ENCODE measurements around the gene RHEX.

The RHEX gene

DNA sequence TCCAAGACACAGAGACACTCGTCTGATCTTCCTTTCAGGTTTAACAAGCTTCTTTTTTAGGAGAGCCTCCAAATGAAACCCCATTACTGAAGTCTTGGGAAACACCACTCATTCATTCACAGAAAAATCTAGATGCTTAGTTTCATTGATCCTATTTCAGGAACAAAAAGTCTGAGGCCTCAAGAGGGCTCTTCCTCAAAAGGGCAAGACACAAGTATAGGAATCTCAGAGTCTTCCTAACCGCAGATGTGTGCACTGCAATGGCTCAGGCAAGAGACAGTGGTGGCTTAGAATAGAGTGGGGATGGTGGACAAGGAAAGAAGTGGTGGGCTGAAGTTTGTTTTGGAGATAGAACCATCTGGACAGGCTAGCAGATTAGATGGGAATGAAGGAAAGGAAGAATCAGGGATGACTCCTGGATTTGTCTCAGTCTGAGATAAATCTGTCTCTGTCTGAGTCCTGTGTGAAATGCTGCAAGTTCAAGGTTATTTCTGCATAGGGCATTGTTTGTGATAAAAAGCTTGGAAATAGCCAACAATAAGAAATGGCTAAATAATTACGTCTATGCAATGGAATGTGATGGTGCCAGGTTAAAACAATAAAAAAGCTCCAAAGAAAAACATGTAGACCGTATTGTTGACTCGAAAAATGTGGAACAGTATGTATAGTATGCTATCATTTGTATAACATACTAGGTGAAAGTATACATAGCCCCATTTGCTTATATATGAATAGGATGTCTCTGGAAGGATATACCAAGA, 20.4 kb upstream of the RHEX start:
- Mint-ChIP-seq H3K9me3 (peaks cover 3% of the 10 kb centered on the region), H3K4me3 (no peak overlapping the region), H3K36me3 (ENCODE audit: low read depth) (no peaks in the 10 kb centered on the region), H3K27ac (no peak overlapping the region), H3K4me1 (peaks cover 22% of the 10 kb centered on the region), H3K27me3 (ENCODE audit: low read depth) (peaks cover 27% of the 10 kb centered on the region)
- TF ChIP-seq CTCF (IDR thresholded peaks at IDR 0.05; ENCODE audit: unreplicated experiment in 3 of 3) = no peak

DNA sequence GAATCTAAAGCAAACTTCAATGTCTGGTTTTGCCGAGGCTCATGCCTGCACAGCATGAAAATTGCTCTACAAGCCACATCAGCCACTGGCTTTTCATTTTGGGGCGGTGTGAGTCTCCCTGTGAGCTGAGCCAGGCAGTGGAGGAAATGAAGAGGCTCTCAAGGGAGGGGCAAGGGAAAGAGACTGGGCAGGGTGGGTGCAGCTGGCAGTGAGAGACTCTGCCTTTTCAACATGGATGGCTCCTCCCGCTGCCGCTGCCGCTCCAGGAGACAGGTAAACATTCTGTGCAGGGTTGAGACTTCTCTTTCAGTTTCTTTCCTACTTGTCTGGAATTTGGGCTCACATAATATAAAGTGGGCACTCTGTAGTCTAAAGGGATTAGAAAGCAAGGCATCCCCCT, 17.9 kb upstream of the RHEX start:
- Mint-ChIP-seq H3K27ac (no peak overlapping the region), H3K9me3 (peaks cover 3% of the 10 kb centered on the region), H3K36me3 (ENCODE audit: low read depth) (no peaks in the 10 kb centered on the region), H3K4me3 (no peak overlapping the region), H3K27me3 (ENCODE audit: low read depth) (peaks cover 25% of the 10 kb centered on the region), H3K4me1 (peaks cover 29% of the 10 kb centered on the region)
- no peak for TF ChIP-seq CTCF (IDR thresholded peaks at IDR 0.05; ENCODE audit: unreplicated experiment in 3 of 3)

DNA sequence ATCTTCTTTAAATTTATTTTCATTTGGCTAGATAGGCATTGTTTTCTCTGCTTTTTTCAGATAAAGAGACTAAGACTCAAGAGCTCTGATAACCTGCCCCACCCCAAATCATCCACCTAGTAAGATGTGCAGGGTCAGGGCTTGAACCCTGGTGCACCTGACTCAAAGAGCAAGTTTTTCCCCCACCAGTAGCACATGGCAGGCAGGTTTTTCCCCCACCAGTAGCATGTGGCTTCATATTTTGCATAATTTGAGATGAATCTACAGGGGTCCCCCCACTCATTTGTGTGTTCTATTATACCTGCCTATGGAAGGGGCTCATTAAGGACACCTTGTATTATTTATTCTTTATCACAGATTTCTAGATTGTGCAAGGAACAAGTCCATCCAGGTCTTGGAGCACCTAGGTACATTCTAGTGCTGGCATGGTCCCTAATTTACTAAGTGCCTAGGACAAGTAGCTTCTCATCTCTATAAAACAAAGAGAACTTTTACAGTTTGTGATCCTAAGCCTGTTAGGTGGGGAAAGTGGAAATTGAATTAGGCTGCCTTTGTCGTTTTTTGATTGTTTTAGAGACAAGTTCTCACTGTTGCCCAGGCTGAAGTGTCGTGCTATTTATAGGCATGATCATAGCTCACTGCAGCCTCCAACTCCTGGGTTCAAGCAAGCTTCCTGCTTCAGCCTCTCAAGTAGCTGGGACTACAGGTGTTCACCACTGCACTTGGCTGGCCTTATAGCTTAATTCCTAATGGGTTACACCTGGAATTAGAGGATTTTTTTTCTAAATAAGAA, 16.1 kb upstream of the RHEX start:
- Mint-ChIP-seq H3K36me3 (ENCODE audit: low read depth) (no peaks in the 10 kb centered on the region), H3K4me1 (peaks cover 23% of the 10 kb centered on the region), H3K27ac (no peak overlapping the region), H3K9me3 (peaks cover 3% of the 10 kb centered on the region), H3K27me3 (ENCODE audit: low read depth) (peaks cover 28% of the 10 kb centered on the region), H3K4me3 (no peak overlapping the region)
- TF ChIP-seq CTCF (IDR thresholded peaks at IDR 0.05; ENCODE audit: unreplicated experiment in 3 of 3) = no peak

GRCh38 chr1:206037581-206037980, 15.4 kb upstream of the RHEX start:
- peaks cover under 1% of the 10 kb centered on the region for H3K9me3 Mint-ChIP-seq
- H3K27ac Mint-ChIP-seq = no peak overlapping the region
- peaks cover 25% of the 10 kb centered on the region for H3K27me3 Mint-ChIP-seq (ENCODE audit: low read depth)
- peaks cover 16% of the 10 kb centered on the region for H3K4me1 Mint-ChIP-seq
- H3K36me3 Mint-ChIP-seq (ENCODE audit: low read depth) = no peaks in the 10 kb centered on the region
- H3K4me3 Mint-ChIP-seq = no peak overlapping the region
- TF ChIP-seq CTCF (IDR thresholded peaks at IDR 0.05; ENCODE audit: unreplicated experiment in 3 of 3) = no peak

DNA sequence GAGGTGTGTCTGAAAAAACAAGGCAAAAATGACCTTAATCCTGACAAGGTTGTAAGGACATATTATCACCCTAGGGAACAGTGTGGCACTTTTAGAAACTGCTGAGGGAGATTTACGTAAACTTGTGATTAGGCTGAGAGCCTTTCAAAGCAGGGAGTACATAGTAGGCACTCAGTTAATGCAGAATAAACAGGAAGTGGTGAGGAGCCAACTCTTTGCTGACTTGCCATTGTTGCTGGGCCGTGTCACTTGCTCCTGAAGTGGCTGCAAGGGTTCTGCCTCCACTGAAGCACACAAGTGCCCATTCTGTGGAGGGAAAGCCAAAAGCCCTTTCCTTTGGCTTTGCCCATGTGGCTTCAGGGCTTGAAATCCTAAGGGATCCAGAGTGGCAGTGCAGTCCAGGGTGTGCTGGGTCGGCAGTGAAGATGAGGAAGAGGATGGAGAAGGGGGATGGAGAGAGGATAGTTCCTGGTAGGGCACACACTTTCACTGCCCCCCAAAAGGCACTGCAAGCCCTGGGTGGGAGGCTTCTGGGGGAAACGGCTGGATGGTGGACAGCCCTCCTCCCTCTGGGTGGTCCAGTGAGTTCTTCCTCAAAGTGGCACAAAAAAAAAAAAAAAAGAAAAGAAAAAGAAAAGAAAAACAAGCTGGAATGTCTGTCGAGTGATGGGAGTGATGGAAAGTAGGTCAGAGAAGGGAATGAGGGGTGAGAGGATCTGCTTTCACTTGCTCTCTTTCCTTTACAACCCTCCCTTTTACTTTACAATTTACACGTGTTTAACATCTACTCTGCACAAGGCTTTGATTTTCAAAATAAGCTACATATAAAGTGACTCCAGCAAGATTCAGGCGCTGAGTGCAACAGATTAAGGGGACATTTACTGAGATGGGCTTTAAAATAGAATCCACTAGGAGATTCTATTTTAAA, 13.7 kb upstream of the RHEX start:
- Mint-ChIP-seq H3K4me3 (no peak overlapping the region), H3K36me3 (ENCODE audit: low read depth) (no peaks in the 10 kb centered on the region), H3K27me3 (ENCODE audit: low read depth) (peaks cover 18% of the 10 kb centered on the region), H3K27ac (no peak overlapping the region), H3K9me3 (no peaks in the 10 kb centered on the region), H3K4me1 (peaks cover 14% of the 10 kb centered on the region)
- no peak for TF ChIP-seq CTCF (IDR thresholded peaks at IDR 0.05; ENCODE audit: unreplicated experiment in 3 of 3)
